ENCODE results near the gene HYAL4.
"Not testable (repeated sequence)": the region's sequence is repeated elsewhere in the genome, so short reads cannot be mapped to it uniquely, and the experiment has no call there.

- TF ChIP-seq POLR2A (IDR thresholded peaks at IDR 0.05), result not testable (repeated sequence)
- TF ChIP-seq, protein P1, sequence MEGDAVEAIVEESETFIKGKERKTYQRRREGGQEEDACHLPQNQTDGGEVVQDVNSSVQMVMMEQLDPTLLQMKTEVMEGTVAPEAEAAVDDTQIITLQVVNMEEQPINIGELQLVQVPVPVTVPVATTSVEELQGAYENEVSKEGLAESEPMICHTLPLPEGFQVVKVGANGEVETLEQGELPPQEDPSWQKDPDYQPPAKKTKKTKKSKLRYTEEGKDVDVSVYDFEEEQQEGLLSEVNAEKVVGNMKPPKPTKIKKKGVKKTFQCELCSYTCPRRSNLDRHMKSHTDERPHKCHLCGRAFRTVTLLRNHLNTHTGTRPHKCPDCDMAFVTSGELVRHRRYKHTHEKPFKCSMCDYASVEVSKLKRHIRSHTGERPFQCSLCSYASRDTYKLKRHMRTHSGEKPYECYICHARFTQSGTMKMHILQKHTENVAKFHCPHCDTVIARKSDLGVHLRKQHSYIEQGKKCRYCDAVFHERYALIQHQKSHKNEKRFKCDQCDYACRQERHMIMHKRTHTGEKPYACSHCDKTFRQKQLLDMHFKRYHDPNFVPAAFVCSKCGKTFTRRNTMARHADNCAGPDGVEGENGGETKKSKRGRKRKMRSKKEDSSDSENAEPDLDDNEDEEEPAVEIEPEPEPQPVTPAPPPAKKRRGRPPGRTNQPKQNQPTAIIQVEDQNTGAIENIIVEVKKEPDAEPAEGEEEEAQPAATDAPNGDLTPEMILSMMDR (IDR thresholded peaks at IDR 0.05), result not testable (repeated sequence)
Measured at GRCh38 chr7:123854291-123854690, 9.3 kb downstream of the HYAL4 start.
